Measurements from ENCODE around the gene SPIB.

- TF ChIP-seq CTCF (conservative IDR thresholded peaks at IDR 0.05; ENCODE audit: low read depth, low read length) (no peak), POLR2A (IDR thresholded peaks at IDR 0.05; ENCODE audit: low read depth, low read length) (no peak), MXI1 (IDR thresholded peaks at IDR 0.05; ENCODE audit: borderline replicate concordance, low read depth, low read length) (no peak), ELK1 (IDR thresholded peaks at IDR 0.05; ENCODE audit: borderline replicate concordance, low read depth, low read length) (no peak), RFX5 (IDR thresholded peaks at IDR 0.05; ENCODE audit: low read depth, low read length) (no peak)
These were observed 9.4 kb upstream of the SPIB start for GRCh38 chr19:50409347-50409746.
